Measurements from ENCODE around the gene DNAL4.

DNA sequence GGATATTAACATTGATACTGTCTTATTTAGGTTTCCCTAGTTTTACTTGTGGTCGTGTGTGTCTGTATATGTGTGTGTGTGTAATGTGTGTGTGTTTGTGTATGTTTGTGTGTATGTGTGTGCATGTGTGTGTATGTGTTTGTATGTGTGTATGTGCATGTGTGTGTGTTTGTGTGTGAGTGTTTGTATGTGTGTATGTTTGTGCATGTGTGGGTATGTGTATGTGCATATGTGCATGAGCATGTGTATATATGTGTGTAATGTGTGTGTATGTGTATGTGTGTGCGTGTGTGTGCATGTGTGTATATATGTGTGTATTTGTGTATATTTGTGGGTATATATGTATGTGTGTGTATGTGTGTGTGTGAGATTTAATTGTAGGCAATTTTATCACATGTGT, 17.3 kb upstream of the DNAL4 start:
- TF ChIP-seq CTCF (optimal IDR thresholded peaks at IDR 0.05 in 1 of 3, IDR thresholded peaks at IDR 0.05 in 1 of 3, conservative IDR thresholded peaks at IDR 0.05 in 1 of 3; ENCODE audit: extremely low read depth in 1 of 3, insufficient read depth in 2 of 3, low read length in 3 of 3) (no peak), EZH2 (IDR thresholded peaks at IDR 0.05; ENCODE audit: low read length) (no peak)

Data from keratinocyte (primary cell).